Measurements from ENCODE around the gene TNFRSF1B. TPM values are rescaled to one million over a fixed set of nuclear protein-coding genes. Genes with fewer than 3 reads are reported as not detected.

Gene TNFRSF1B
- total and polyA plus RNA-seq, 9 of the 15 experiments (the other 6 are each of a cell fraction or from before 2014, with no cell fraction given), result 8.8 to 91.3 (median 36.0) TPM

- TF ChIP-seq ZNF124 (CRISPR knock-in tag; IDR thresholded peaks at IDR 0.05) (no peak), NFE2 (IDR thresholded peaks at IDR 0.05; ENCODE audit: low read depth) (peak; percentile 63), ATF3 (IDR thresholded peaks at IDR 0.05) (peak; percentile 73), ATF3 (CRISPR knock-in tag; conservative IDR thresholded peaks at IDR 0.05) (peak; percentile 39; the same call in 1 of the 2 replicates), HIVEP1 (CRISPR knock-in tag; IDR thresholded peaks at IDR 0.05) (no peak), MYNN (IDR thresholded peaks at IDR 0.05) (peak; percentile 85), MYNN (CRISPR knock-in tag; IDR thresholded peaks at IDR 0.05) (no peak), U2AF1 (optimal IDR thresholded peaks at IDR 0.05; ENCODE audit: low read depth, low read length) (no peak), ZNF584 (CRISPR knock-in tag; IDR thresholded peaks at IDR 0.05; ENCODE audit: low read depth) (peak; percentile 72; the same call in 1 of the 2 replicates), ZNF217 (CRISPR knock-in tag; IDR thresholded peaks at IDR 0.05) (no peak), OTX1 (CRISPR knock-in tag; IDR thresholded peaks at IDR 0.05) (no peak), E4F1 (CRISPR knock-in tag; IDR thresholded peaks at IDR 0.05; ENCODE audit: borderline replicate concordance) (no peak), NR4A1 (CRISPR knock-in tag; IDR thresholded peaks at IDR 0.05) (no peak), NR4A1 (tag; IDR thresholded peaks at IDR 0.05) (no peak), EP400 (IDR thresholded peaks at IDR 0.05) (peak; percentile 80), XRCC4 (IDR thresholded peaks at IDR 0.05; ENCODE audit: extremely low read depth, insufficient read depth, insufficient read length) (no peak), ZFX (CRISPR knock-in tag; IDR thresholded peaks at IDR 0.05) (peak; percentile 65), DMBX1 (CRISPR knock-in tag; IDR thresholded peaks at IDR 0.05; ENCODE audit: borderline replicate concordance) (peak; percentile 80; the same call in 1 of the 2 replicates), GATAD2B (IDR thresholded peaks at IDR 0.05; ENCODE audit: borderline replicate concordance) (peak; percentile 15; the same call in 1 of the 2 replicates), NR2C2 (CRISPR knock-in tag; IDR thresholded peaks at IDR 0.05) (no peak), NR2C2 (tag; IDR thresholded peaks at IDR 0.05) (peak; percentile 65; the same call in 1 of the 2 replicates), ZBTB11 (CRISPR knock-in tag; IDR thresholded peaks at IDR 0.05) (no peak)
Measured at GRCh38 chr1:12174924-12175810, 8.4 kb downstream of the TNFRSF1B start (continued).
